ENCODE measurements around the gene BICD1. TPM values are rescaled to one million over a fixed set of nuclear protein-coding genes. Genes with fewer than 3 reads are reported as not detected.

Gene BICD1
- total and polyA plus RNA-seq, 2 of the 13 experiments (the other 11 are each of a cell fraction or from before 2014, with no cell fraction given) = 4.5 to 5.2 TPM

DNA sequence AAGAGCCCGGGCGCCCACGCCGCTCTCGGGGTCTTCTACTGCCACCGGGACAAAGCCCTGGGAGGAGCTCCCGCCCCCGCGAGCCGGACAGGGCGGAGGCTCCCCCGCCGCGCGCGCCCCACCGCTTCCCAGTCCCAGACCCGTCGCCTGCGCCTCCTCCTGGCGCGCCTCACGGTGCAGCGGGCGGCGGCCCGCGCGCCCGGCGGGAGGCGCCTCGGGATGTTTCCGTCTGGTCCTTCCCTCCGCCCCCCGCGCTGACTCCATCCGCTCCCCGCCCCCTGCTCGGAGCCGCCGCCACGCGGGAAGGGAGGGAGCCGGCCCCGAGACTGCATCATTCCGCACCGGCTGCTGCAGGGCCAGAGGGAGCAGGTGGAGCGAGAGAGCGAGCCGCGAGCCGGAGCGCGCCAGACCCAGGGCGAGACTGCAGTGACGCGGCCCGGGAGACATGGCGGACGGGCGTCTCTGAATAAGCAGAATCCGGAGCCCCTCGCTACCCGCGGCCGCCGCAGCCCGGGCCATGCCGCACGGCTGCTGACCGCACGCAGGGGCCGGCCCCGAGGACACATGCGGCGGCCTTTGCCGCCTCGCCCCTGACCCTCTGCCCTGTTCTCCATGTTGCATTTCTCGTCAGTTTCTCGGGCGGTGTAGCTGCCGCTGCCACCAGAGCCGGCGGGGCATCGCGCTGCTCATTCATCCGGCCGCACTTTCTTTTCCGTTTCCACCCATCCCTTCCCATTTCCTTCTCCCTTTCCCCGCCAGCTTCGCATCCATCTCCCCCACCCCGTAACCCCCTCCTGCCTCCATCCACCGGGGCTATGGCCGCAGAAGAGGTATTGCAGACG is at the start of gene BICD1 (continued):
- TF ChIP-seq, protein P1, sequence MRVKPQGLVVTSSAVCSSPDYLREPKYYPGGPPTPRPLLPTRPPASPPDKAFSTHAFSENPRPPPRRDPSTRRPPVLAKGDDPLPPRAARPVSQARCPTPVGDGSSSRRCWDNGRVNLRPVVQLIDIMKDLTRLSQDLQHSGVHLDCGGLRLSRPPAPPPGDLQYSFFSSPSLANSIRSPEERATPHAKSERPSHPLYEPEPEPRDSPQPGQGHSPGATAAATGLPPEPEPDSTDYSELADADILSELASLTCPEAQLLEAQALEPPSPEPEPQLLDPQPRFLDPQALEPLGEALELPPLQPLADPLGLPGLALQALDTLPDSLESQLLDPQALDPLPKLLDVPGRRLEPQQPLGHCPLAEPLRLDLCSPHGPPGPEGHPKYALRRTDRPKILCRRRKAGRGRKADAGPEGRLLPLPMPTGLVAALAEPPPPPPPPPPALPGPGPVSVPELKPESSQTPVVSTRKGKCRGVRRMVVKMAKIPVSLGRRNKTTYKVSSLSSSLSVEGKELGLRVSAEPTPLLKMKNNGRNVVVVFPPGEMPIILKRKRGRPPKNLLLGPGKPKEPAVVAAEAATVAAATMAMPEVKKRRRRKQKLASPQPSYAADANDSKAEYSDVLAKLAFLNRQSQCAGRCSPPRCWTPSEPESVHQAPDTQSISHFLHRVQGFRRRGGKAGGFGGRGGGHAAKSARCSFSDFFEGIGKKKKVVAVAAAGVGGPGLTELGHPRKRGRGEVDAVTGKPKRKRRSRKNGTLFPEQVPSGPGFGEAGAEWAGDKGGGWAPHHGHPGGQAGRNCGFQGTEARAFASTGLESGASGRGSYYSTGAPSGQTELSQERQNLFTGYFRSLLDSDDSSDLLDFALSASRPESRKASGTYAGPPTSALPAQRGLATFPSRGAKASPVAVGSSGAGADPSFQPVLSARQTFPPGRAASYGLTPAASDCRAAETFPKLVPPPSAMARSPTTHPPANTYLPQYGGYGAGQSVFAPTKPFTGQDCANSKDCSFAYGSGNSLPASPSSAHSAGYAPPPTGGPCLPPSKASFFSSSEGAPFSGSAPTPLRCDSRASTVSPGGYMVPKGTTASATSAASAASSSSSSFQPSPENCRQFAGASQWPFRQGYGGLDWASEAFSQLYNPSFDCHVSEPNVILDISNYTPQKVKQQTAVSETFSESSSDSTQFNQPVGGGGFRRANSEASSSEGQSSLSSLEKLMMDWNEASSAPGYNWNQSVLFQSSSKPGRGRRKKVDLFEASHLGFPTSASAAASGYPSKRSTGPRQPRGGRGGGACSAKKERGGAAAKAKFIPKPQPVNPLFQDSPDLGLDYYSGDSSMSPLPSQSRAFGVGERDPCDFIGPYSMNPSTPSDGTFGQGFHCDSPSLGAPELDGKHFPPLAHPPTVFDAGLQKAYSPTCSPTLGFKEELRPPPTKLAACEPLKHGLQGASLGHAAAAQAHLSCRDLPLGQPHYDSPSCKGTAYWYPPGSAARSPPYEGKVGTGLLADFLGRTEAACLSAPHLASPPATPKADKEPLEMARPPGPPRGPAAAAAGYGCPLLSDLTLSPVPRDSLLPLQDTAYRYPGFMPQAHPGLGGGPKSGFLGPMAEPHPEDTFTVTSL (CRISPR knock-in tag; IDR thresholded peaks at IDR 0.05; ENCODE audit: borderline replicate concordance) = no peak
- TF ChIP-seq ESRRA (CRISPR knock-in tag; IDR thresholded peaks at IDR 0.05; ENCODE audit: low read depth) (0 out of 2 replicates have a peak, but pooled peaks have one; percentile 24), ZNF768 (CRISPR knock-in tag; IDR thresholded peaks at IDR 0.05) (peak; percentile 77), ZNF292 (CRISPR knock-in tag; IDR thresholded peaks at IDR 0.05; ENCODE audit: borderline replicate concordance, low read depth) (peak; percentile 27; the same call in 1 of the 2 replicates), GABPA (IDR thresholded peaks at IDR 0.05; ENCODE audit: low read depth, low read length) (peak; percentile 49), GABPA (CRISPR knock-in tag; IDR thresholded peaks at IDR 0.05; ENCODE audit: low read depth) (no peak), SCMH1 (CRISPR knock-in tag; IDR thresholded peaks at IDR 0.05; ENCODE audit: borderline replicate concordance) (no peak), ZNF24 (IDR thresholded peaks at IDR 0.05) (no peak), ZKSCAN5 (CRISPR knock-in tag; IDR thresholded peaks at IDR 0.05) (no peak), ZNF552 (CRISPR knock-in tag; IDR thresholded peaks at IDR 0.05; ENCODE audit: borderline replicate concordance) (no peak), NFRKB (IDR thresholded peaks at IDR 0.05) (no peak), RARA (CRISPR knock-in tag; IDR thresholded peaks at IDR 0.05) (no peak), MYNN (CRISPR knock-in tag; IDR thresholded peaks at IDR 0.05; ENCODE audit: low read depth) (no peak), FLYWCH1 (CRISPR knock-in tag; IDR thresholded peaks at IDR 0.05) (no peak), SMC3 (IDR thresholded peaks at IDR 0.05; ENCODE audit: low read length) (no peak), ZNF224 (CRISPR knock-in tag; IDR thresholded peaks at IDR 0.05) (0 out of 2 replicates have a peak, but pooled peaks have one; percentile 38)
- TF ChIP-seq, protein P2, sequence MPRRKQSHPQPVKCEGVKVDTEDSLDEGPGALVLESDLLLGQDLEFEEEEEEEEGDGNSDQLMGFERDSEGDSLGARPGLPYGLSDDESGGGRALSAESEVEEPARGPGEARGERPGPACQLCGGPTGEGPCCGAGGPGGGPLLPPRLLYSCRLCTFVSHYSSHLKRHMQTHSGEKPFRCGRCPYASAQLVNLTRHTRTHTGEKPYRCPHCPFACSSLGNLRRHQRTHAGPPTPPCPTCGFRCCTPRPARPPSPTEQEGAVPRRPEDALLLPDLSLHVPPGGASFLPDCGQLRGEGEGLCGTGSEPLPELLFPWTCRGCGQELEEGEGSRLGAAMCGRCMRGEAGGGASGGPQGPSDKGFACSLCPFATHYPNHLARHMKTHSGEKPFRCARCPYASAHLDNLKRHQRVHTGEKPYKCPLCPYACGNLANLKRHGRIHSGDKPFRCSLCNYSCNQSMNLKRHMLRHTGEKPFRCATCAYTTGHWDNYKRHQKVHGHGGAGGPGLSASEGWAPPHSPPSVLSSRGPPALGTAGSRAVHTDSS (CRISPR knock-in tag; conservative IDR thresholded peaks at IDR 0.05) = no peak; the same call in 1 of the 2 replicates
- TF ChIP-seq, protein P3, sequence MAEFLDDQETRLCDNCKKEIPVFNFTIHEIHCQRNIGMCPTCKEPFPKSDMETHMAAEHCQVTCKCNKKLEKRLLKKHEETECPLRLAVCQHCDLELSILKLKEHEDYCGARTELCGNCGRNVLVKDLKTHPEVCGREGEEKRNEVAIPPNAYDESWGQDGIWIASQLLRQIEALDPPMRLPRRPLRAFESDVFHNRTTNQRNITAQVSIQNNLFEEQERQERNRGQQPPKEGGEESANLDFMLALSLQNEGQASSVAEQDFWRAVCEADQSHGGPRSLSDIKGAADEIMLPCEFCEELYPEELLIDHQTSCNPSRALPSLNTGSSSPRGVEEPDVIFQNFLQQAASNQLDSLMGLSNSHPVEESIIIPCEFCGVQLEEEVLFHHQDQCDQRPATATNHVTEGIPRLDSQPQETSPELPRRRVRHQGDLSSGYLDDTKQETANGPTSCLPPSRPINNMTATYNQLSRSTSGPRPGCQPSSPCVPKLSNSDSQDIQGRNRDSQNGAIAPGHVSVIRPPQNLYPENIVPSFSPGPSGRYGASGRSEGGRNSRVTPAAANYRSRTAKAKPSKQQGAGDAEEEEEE (CRISPR knock-in tag; IDR thresholded peaks at IDR 0.05; ENCODE audit: borderline replicate concordance) = no peak
- TF ChIP-seq, protein P4, sequence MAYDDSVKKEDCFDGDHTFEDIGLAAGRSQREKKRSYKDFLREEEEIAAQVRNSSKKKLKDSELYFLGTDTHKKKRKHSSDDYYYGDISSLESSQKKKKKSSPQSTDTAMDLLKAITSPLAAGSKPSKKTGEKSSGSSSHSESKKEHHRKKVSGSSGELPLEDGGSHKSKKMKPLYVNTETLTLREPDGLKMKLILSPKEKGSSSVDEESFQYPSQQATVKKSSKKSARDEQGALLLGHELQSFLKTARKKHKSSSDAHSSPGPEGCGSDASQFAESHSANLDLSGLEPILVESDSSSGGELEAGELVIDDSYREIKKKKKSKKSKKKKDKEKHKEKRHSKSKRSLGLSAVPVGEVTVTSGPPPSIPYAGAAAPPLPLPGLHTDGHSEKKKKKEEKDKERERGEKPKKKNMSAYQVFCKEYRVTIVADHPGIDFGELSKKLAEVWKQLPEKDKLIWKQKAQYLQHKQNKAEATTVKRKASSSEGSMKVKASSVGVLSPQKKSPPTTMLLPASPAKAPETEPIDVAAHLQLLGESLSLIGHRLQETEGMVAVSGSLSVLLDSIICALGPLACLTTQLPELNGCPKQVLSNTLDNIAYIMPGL (CRISPR knock-in tag; IDR thresholded peaks at IDR 0.05; ENCODE audit: borderline replicate concordance in 1 of 2, low read depth in 1 of 2) = peak; percentile 78 to 88

Data from HepG2 (cell line).